HEK293 (cell line): ENCODE data around the gene SNX6.

Source experiments
- CTCF ChIA-PET: fragments of 350-600 bp; formaldehyde crosslinking; extraction: SDS; loops from one replicate; lab custom pipeline; 2021; ENCODE audit warnings: antibody characterized with exemption; lab: Yijun Ruan, JAX
- POLR2A ChIA-PET: fragments of 300-600 bp; formaldehyde crosslinking; extraction: SDS; loops from one replicate; lab custom pipeline; 2020; ENCODE audit warnings: antibody characterized with exemption, inconsistent platforms; lab: Yijun Ruan, JAX
- H3K27ac ChIP-seq: fragments of 200-500 bp; sonication (Bioruptor generic); 2 replicates; pipeline ENCODE4 v1.5.1; 2014; ENCODE audit warnings: low read depth, low read length, control low read depth, inconsistent platforms; ENCODE audit errors: extremely low read depth
- H3K36me3 ChIP-seq, 2 experiments: fragments of 200-500 bp in 1 of 2; sonication (Bioruptor generic) in 1 of 2; 1 replicate in 1 of 2; 2 replicates in 1 of 2; pipeline ENCODE4 v1.5.1; 2014 to 2017; ENCODE audit warnings: inconsistent platforms in 2 of 2, low read length in 2 of 2; ENCODE audit not compliant: control insufficient read depth in 2 of 2, insufficient read depth in 1 of 2
- H3K4me1 ChIP-seq: fragments of 200-500 bp; sonication (Bioruptor generic); 2 replicates; pipeline ENCODE4 v1.5.1; 2014; ENCODE audit warnings: mild to moderate bottlenecking, low read length, inconsistent platforms; ENCODE audit not compliant: control insufficient read depth, insufficient read depth
- H3K4me3 ChIP-seq: 2 replicates; pipeline ENCODE4 v1.5.1; 2011; ENCODE audit warnings: low read depth, mild to moderate bottlenecking, control low read depth, low read length, moderate library complexity
- H3K9me3 ChIP-seq: fragments of 200-500 bp; sonication (Bioruptor generic); 2 replicates; pipeline ENCODE4 v1.5.1; 2014; ENCODE audit warnings: low read depth, low read length, inconsistent platforms; ENCODE audit not compliant: control insufficient read depth, insufficient read depth
- FEZF1 ChIP-seq: fragments of 450-650 bp; formaldehyde crosslinking; IDR thresholded peaks from 2 replicates; pipeline ENCODE4 v1.5.1; 2016; ENCODE audit warnings: missing biosample characterization, missing genetic modification characterization
- KLF7 ChIP-seq: fragments of 450-650 bp; formaldehyde crosslinking; IDR thresholded peaks from 2 replicates; pipeline ENCODE4 v1.5.1; 2016; ENCODE audit warnings: missing biosample characterization, missing genetic modification characterization, borderline replicate concordance
- SALL2 ChIP-seq: fragments of 450-650 bp; formaldehyde crosslinking; IDR thresholded peaks from 2 replicates; pipeline ENCODE4 v1.5.0; 2017; ENCODE audit warnings: missing biosample characterization, mild to moderate bottlenecking, missing genetic modification characterization, borderline replicate concordance
- SCRT1 ChIP-seq: fragments of 450-650 bp; formaldehyde crosslinking; IDR thresholded peaks from 2 replicates; pipeline ENCODE4 v1.5.1; 2016; ENCODE audit warnings: missing biosample characterization, missing genetic modification characterization, borderline replicate concordance
- TCF7L2 ChIP-seq: IDR thresholded peaks from 2 replicates; pipeline ENCODE4 v1.6.1; 2011; ENCODE audit warnings: low read depth, mild to moderate bottlenecking, inconsistent platforms, low read length, moderate library complexity, borderline replicate concordance
- TSHZ1 ChIP-seq: fragments of 450-650 bp; formaldehyde crosslinking; IDR thresholded peaks from 2 replicates; pipeline ENCODE4 v1.5.1; 2016; ENCODE audit warnings: missing biosample characterization, missing genetic modification characterization, borderline replicate concordance
- ZBTB11 ChIP-seq: fragments of 450-650 bp; formaldehyde crosslinking; conservative IDR thresholded peaks from 2 replicates; pipeline ENCODE4 v1.5.1; 2016; ENCODE audit warnings: low read depth, missing biosample characterization, missing genetic modification characterization
- ZNF239 ChIP-seq: fragments of 450-650 bp; formaldehyde crosslinking; IDR thresholded peaks from 2 replicates; pipeline ENCODE4 v1.5.1; 2016; ENCODE audit warnings: missing biosample characterization, missing genetic modification characterization
- ZNF302 ChIP-seq: fragments of 450-650 bp; formaldehyde crosslinking; IDR thresholded peaks from 2 replicates; pipeline ENCODE4 v1.5.1; 2016; ENCODE audit warnings: missing biosample characterization, missing genetic modification characterization, low read depth
- ZNF324 ChIP-seq: fragments of 450-650 bp; formaldehyde crosslinking; IDR thresholded peaks from 2 replicates; pipeline ENCODE4 v1.5.1; 2016; ENCODE audit warnings: missing biosample characterization, missing genetic modification characterization
- ZNF362 ChIP-seq: fragments of 450-650 bp; formaldehyde crosslinking; IDR thresholded peaks from 2 replicates; pipeline ENCODE4 v1.5.1; 2016; ENCODE audit warnings: missing biosample characterization, missing genetic modification characterization
- ZNF366 ChIP-seq: fragments of 450-650 bp; formaldehyde crosslinking; conservative IDR thresholded peaks from 2 replicates; pipeline ENCODE4 v1.5.1; 2016; ENCODE audit warnings: missing biosample characterization, missing genetic modification characterization
- ZNF416 ChIP-seq: fragments of 450-650 bp; formaldehyde crosslinking; IDR thresholded peaks from 2 replicates; pipeline ENCODE4 v1.5.1; 2016; ENCODE audit warnings: missing biosample characterization, missing genetic modification characterization
- ZNF449 ChIP-seq: fragments of 450-650 bp; formaldehyde crosslinking; IDR thresholded peaks from 2 replicates; pipeline ENCODE4 v1.5.1; 2017; ENCODE audit warnings: missing biosample characterization, mild to moderate bottlenecking, missing genetic modification characterization, moderate library complexity
- ZNF521 ChIP-seq: fragments of 450-650 bp; formaldehyde crosslinking; IDR thresholded peaks from 2 replicates; pipeline ENCODE4 v1.5.1; 2017; ENCODE audit warnings: missing biosample characterization, mild to moderate bottlenecking, missing genetic modification characterization
- ZNF560 ChIP-seq: fragments of 450-650 bp; formaldehyde crosslinking; IDR thresholded peaks from 2 replicates; pipeline ENCODE4 v1.5.1; 2017; ENCODE audit warnings: missing biosample characterization, missing genetic modification characterization, borderline replicate concordance
- ZNF600 ChIP-seq: fragments of 450-650 bp; formaldehyde crosslinking; IDR thresholded peaks from 2 replicates; pipeline ENCODE4 v1.5.1; 2016; ENCODE audit warnings: missing biosample characterization, missing genetic modification characterization
- ZNF610 ChIP-seq: fragments of 450-650 bp; formaldehyde crosslinking; IDR thresholded peaks from 2 replicates; pipeline ENCODE4 v1.5.1; 2016; ENCODE audit warnings: missing biosample characterization, missing genetic modification characterization, borderline replicate concordance
- ZNF629 ChIP-seq: fragments of 450-650 bp; formaldehyde crosslinking; IDR thresholded peaks from 2 replicates; pipeline ENCODE4 v1.5.1; 2017; ENCODE audit warnings: missing biosample characterization, missing genetic modification characterization
- ZNF692 ChIP-seq: fragments of 450-650 bp; formaldehyde crosslinking; IDR thresholded peaks from 2 replicates; pipeline ENCODE4 v1.5.1; 2016; ENCODE audit warnings: missing biosample characterization, missing genetic modification characterization
- ZSCAN23 ChIP-seq: fragments of 450-650 bp; formaldehyde crosslinking; IDR thresholded peaks from 2 replicates; pipeline ENCODE4 v1.5.1; 2016; ENCODE audit warnings: missing biosample characterization, missing genetic modification characterization
- ZSCAN4 ChIP-seq: fragments of 450-650 bp; formaldehyde crosslinking; IDR thresholded peaks from 2 replicates; pipeline ENCODE4 v1.5.1; 2017; ENCODE audit warnings: missing biosample characterization, missing genetic modification characterization

Gene SNX6

GRCh38 chr14:34593740-34594375 is 36.1 kb downstream of the SNX6 start (continued):
- TF ChIP-seq ZNF610 (tag by site-specific recombination), result no peak
- no peak for TF ChIP-seq ZNF362 (tag by site-specific recombination)
- no peak for TF ChIP-seq ZNF416
- no peak for TF ChIP-seq ZNF239 (tag by site-specific recombination)
- TF ChIP-seq KLF7, result no peak
- no peak for TF ChIP-seq TSHZ1 (tag by site-specific recombination)
- no peak for TF ChIP-seq ZNF324
- TF ChIP-seq, all 188 proteins: peak for 0

- ChIA-PET POLR2A (no interaction called here), CTCF (no interaction called here)
- Histone ChIP-seq H3K4me3 (no peak overlapping the region), H3K9me3 (no peaks in the 10 kb centered on the region), H3K36me3 (peaks cover 78 to 86% of the 10 kb centered on the region in 2 experiments), H3K4me1 (no peaks in the 10 kb centered on the region), H3K27ac (no peak overlapping the region)
- TF ChIP-seq ZBTB11 (tag by site-specific recombination) (no peak), ZNF600 (tag by site-specific recombination) (no peak), ZNF449 (no peak), ZNF521 (no peak), ZSCAN23 (tag by site-specific recombination) (no peak), ZNF302 (no peak), ZSCAN4 (tag by site-specific recombination) (no peak), SCRT1 (tag by site-specific recombination) (no peak), ZNF366 (tag by site-specific recombination) (no peak), TCF7L2 (no peak), ZNF692 (tag by site-specific recombination) (no peak), ZNF629 (tag by site-specific recombination) (no peak), ZNF560 (no peak), FEZF1 (tag by site-specific recombination) (no peak), ZNF362 (tag by site-specific recombination) (no peak), SALL2 (tag by site-specific recombination) (no peak)
Observed at GRCh38 chr14:34592623-34593022, 37.3 kb downstream of the SNX6 start.
